Fibroblast of the conjunctiva (primary cell): ENCODE results near the gene TTC27.
"Not testable (repeated sequence)": the region's sequence is repeated elsewhere in the genome, so short reads cannot be mapped to it uniquely, and the experiment has no call there.

Experiments
- DNase-seq: peaks from one replicate; pipeline ENCODE4 v3.0.0-alpha.2; 2010; ENCODE audit warnings: low read depth

TTC27 gene

DNA sequence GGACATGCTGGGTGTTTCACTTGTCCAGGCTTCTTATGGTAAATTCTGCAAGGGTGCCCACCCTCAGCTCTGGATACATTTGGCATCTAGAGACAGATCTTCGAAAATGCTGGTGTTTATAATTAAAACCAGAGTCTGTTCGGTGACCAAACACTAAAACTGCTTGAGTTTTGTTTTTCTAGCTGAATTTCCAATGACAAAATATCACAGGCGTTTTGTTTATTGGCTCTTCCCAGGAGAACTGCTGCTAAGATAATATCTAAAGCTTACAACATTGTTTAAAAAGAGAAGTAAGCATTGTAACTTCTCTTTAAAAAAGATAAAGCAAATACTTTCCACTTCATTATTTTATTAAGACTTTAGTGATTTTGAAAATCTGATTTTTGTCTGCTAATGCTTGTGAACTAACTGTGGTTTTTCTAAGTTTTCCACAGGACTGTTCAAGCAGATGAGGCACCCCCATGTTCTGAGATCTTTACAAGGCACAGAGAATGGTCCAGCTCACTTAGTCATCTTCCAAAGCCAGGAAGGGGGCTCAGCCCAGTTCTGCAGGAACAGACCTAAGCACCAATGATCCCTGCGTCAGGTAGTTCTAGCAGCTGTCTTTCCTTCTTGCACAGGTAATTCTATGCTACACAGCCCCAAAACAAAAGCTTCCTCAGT is 224.1 kb downstream of the TTC27 start:
- no peak for DNase-seq

DNA sequence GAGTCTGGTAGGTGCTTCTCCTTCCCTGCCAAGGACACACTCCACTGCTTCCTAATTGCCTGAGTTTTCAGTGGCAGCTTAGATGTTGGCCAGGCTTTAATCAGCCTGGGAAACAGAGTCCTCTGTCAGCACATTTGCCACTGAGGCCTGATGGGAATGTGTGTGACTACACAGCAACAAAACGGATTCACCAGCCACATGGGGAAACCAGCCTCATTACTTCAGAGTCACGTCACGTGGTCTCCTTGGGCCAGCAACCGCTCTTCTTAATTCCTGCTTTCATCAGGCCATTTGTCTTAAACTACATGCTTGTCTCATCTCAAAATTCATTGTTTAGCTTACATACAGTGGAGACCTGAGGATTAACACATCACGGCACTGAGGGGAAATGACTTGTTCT is 225.0 kb downstream of the TTC27 start:
- no peak for DNase-seq

DNA sequence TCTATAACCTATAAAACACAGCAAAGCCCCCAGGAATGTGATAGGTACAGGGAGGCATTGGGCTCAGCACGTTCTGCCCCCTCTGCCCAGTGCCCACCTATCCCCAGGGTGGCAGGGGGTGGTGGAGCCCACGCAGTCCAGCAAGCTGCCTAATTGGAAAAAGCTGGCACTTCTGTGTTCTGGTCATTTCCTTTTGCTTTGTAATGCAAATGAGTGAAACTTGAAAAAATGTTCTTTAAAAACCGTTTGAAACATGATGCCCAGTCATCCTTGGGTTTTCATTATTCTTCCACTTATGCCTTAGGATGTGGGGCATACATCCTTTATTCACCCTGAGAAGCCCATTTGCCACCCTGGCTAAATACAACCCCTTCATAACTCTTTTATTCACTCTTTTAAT is 229.0 kb downstream of the TTC27 start:
- DNase-seq = no peak

DNA sequence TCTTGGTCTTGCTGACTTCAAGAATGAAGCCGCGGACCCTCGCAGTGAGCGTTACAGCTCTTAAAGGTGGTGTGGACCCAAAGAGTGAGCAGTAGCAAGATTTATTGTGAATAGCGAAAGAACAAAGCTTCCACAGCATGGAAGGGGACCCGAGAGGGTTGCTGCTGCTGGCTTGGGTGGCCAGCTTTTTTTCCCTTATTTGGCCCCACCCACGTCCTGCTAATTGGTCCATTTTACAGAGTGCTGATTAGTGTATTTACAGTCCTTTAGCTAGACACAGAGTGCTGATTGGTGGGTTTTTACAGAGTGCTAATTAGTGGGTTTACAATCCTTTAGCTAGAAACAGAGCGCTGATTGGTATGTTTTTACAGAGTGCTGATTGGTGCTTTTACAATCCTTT is 230.9 kb downstream of the TTC27 start:
- no peak for DNase-seq

DNA sequence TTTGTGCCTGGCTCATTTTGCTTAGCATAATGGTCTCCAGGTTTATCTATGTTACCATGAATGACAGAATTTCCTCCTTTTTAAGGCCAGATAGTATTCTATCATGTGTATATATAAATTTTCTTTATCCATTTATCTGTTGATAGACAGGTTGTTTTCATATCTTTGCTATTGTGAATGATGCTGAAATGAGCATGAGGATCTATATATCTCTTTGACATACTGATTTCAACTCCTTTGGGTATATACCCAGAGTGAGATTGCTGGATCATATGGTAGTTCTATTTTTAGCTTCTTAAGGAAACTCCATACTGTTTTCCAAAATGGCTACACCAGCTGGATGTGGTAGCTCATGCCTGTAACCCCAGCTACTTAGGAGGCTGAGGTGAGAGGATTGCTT is 232.5 kb downstream of the TTC27 start:
- DNase-seq = no peak

DNA sequence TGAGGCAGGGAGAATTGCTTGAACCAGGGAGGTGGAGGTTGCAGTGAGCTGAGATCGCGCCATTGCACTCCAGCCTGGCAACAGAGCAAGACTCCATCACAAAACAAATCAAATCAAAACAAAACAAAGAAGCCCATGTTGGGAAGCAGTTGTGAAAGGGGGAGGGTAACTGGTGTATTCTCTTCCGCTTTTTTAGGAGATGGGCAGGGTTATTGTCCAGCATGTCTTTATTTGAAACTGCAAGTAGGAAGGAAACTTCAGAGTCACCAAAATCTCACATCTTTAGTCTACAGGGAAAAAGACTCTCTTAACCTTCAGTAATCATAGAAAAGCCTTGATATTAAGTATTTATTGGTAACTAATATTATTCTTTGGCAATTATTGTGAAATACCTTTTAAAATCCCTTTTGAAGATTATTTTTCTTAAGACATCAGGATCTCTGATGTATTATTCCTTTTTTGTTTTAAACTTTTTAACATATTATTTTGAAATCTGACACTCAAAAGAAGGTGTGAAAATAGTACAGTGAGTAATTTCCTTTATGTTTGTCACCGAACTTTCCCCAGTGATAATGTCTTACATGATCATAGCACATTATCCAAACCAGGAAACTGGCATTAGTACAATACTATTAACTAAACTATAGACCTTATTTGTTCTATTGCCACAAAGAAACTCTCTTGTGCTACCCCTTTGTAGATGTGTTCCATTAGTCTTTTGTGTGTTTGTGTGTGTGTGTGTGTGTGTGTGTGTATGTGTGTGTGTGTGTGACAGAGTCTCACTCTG is 234.6 kb downstream of the TTC27 start:
- no peak for DNase-seq

DNA sequence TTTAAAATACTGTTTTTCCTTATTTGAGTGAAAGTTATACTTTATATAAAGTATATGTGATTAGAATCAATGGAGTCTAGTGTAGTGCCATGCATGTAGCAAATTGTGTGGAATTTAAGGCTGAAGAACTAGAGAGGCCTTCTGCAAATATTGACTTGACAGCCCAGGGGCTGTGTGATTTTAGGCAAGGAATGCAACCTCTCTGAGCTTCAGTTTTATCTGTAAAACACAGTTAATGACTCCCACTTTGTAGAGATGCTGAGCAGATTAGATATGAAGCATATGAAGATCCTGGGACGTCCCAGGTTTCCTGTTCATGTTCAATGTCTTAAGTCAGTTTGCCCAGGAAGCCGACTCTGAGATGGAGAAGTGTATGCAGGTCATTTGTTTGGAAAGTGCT is 235.5 kb downstream of the TTC27 start:
- no peak for DNase-seq

DNA sequence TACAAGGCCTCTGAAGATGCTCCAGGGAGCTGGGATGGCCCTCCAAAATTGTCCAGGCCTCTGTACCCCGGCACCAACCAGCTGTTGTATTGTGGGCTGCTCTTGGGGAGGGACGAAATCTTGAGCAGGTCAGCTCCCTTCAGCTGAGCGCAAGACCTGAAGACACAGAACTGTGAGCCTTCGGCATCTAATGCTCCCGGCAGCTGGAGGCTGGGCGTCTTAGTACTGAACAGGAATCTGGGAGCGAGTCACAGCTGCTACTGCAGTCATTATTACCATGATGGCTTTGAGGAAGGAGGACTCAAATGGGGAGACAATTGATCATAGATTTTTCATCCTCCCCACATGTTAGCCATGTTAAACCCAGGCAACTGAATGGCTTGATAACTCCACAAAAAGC is 236.0 kb downstream of the TTC27 start:
- DNase-seq = no peak

DNA sequence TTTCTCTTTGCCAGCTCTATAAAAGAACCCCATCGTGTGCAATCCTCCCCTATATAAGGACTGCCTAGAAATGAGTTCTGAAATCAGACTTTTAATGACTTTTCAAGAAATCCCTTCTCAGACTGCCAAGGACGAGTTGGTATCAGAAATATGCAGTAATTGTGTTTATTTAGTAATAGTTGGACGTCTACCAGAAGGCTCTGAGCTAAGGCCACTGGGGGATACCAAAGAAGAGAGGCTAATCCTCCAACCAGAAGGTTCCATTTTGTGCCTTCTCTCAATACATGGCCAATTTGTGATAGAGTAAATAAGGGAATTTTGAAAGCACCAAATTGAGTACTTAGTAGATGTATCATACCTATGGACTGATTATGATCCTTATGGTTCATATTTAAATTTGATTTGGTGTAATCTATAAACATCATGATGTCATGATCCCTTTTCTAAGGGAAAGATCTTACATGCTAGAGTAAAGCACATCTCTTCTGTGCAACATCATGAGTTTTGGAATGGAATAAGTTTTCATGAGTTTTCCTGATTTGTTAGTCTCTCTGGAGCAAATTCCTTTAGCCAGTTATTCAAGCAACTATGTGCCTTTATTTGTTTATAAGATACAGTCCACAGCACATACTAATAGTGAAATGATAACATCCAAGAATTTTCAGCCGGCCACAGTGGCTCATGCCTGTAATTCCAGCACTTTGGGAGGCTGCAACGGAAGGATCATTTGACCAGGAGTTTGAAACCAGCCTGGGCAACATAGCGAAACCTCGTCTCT is 236.7 kb downstream of the TTC27 start:
- peak; percentile 83 for DNase-seq

DNA sequence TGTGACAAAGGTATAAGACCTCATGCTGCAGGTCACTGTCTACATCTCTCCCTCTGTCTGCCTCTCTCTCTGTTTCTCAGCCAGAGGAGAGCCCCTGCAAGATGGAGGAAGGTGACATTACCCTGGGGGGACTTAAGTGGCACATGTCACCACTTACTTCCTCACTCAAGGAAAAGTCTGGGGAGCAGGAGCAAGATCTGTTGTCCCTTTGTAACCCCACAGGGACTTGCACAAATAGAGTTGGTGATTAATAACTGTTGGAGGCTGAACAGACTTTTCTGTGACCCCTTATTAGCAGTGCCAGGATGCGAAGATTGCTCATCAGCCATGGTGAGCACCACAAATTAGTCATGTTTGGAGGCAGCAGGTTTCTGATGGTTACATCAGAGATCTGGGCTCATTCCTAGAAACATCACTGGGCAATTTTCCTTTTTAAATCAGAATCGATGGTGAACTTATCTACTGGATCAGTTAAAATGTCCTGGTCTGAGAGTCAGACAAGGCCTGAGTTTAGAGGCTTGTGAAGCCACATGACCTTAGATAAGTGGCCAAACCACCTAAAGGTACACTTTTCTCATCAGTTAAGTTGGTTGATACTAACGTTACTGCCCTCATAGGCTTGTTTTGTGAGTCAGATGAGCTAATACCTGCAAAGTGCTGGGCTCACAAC is 237.7 kb downstream of the TTC27 start:
- DNase-seq = peak; percentile 94

DNA sequence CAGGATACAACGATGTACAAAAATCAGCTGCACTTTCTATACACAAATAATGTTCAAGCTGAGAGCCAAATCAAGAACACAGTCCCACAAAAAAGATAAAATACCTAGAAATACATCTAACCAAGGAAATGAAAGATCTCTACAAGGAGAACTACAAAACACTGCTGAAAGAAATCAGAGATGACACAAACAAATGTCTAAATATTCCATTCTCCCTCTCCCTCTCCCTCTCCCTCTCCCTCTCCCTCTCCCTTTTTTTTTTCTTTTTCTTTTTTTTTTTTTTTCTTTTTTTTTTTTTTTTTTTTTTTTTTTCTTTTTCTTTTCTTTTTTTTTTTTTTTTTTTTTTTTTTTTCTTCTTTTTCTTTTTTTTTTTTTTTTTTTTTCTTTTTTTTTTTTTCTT is 238.6 kb downstream of the TTC27 start:
- not testable (repeated sequence) for DNase-seq
